Keratinocyte (primary cell): ENCODE results near the gene CNTNAP2.

Experiments
- CTCF ChIP-seq, 3 experiments: IDR thresholded peaks in 1 of 3; conservative IDR thresholded peaks in 1 of 3; optimal IDR thresholded peaks in 1 of 3; 2 replicates in 2 of 3; 3 replicates in 1 of 3; pipeline versions ENCODE3 to v1.5.1; 2011; ENCODE audit warnings: low read length in 3 of 3, mild to moderate bottlenecking in 3 of 3, moderate library complexity in 2 of 3, control low read depth in 1 of 3, inconsistent platforms in 1 of 3; ENCODE audit not compliant: insufficient read depth in 2 of 3; ENCODE audit errors: extremely low read depth in 1 of 3
- EZH2 ChIP-seq: IDR thresholded peaks from one replicate; pipeline ENCODE4 v1.6.1; 2012; ENCODE audit warnings: inconsistent platforms, mild to moderate bottlenecking, low read length, moderate library complexity

- TF ChIP-seq CTCF (optimal IDR thresholded peaks at IDR 0.05 in 1 of 3, IDR thresholded peaks at IDR 0.05 in 1 of 3, conservative IDR thresholded peaks at IDR 0.05 in 1 of 3; ENCODE audit: extremely low read depth in 1 of 3, insufficient read depth in 2 of 3, low read length in 3 of 3): no peak
- TF ChIP-seq EZH2: no peak
Measured at GRCh38 chr7:147509035-147509501, 1392.5 kb downstream of the CNTNAP2 start.
